ENCODE measurements around the gene GRIK3. TPM values are rescaled to one million over a fixed set of nuclear protein-coding genes. Genes with fewer than 3 reads are reported as not detected.

GRIK3 gene
- total and polyA plus RNA-seq, 4 experiments from 2014 or later, result not detected

- Mint-ChIP-seq H3K36me3 (no peaks in the 10 kb centered on the region), H3K27me3 (peaks cover 11 to 12% of the 10 kb centered on the region in 2 donors), H3K9me3 (peaks cover 0 to 2% (median 0%) of the 10 kb centered on the region in 8 donors), H3K27ac (no peak overlapping the region), H3K4me1 (no peaks in the 10 kb centered on the region), H3K4me3 (no peak overlapping the region)
- Histone ChIP-seq H3K27ac (ENCODE audit: low read depth, low read length) (no peak overlapping the region), H3K4me1 (ENCODE audit: insufficient read depth, low read length) (no peaks in the 10 kb centered on the region), H3K36me3 (ENCODE audit: insufficient read depth, low read length) (no peaks in the 10 kb centered on the region), H3K27me3 (ENCODE audit: insufficient read depth, low read length) (no peaks in the 10 kb centered on the region), H3K4me3 (ENCODE audit: low read length in 2 of 2) (no peak overlapping the region), H3K9me3 (ENCODE audit: control insufficient read depth in 1 of 2, low read length in 2 of 2) (no peaks in the 10 kb centered on the region)
- CTCF ChIA-PET (ENCODE audit: partially characterized antibody), result no interaction called here
- POLR2A ChIA-PET (ENCODE audit: partially characterized antibody), result no interaction called here
- intact Hi-C loops (cut with micrococcal nuclease), result no loop called here
- DNase-seq, result no peak
Observed at GRCh38 chr1:36752431-36752830, 281.9 kb downstream of the GRIK3 start.

GRCh38 chr1:36751525-36751924 is 282.8 kb downstream of the GRIK3 start:
- H3K27me3 Mint-ChIP-seq, result peaks cover 13 to 14% of the 10 kb centered on the region in 2 donors
- H3K27me3 ChIP-seq (ENCODE audit: insufficient read depth, low read length), result no peaks in the 10 kb centered on the region
- ChIA-PET POLR2A (ENCODE audit: partially characterized antibody) (no interaction called here), CTCF (ENCODE audit: partially characterized antibody) (no interaction called here)
- no peak overlapping the region for H3K27ac ChIP-seq (ENCODE audit: low read depth, low read length)
- intact Hi-C loops (cut with micrococcal nuclease), result no loop called here
- no peak overlapping the region for H3K4me3 ChIP-seq (ENCODE audit: low read length in 2 of 2)
- no peaks in the 10 kb centered on the region for H3K4me1 ChIP-seq (ENCODE audit: insufficient read depth, low read length)
- H3K27ac Mint-ChIP-seq, result no peak overlapping the region
- H3K9me3 Mint-ChIP-seq, result peaks cover 0 to 2% (median 0%) of the 10 kb centered on the region in 8 donors
- H3K4me3 Mint-ChIP-seq, result no peak overlapping the region
- no peaks in the 10 kb centered on the region for H3K9me3 ChIP-seq (ENCODE audit: control insufficient read depth in 1 of 2, low read length in 2 of 2)
- no peaks in the 10 kb centered on the region for H3K36me3 Mint-ChIP-seq
- H3K4me1 Mint-ChIP-seq, result no peaks in the 10 kb centered on the region
- no peak for DNase-seq
- no peaks in the 10 kb centered on the region for H3K36me3 ChIP-seq (ENCODE audit: insufficient read depth, low read length)

- ChIA-PET CTCF (ENCODE audit: partially characterized antibody) (no interaction called here), POLR2A (ENCODE audit: partially characterized antibody) (no interaction called here)
- H3K36me3 Mint-ChIP-seq, result no peaks in the 10 kb centered on the region
- Histone ChIP-seq H3K4me3 (ENCODE audit: low read length in 2 of 2) (no peak overlapping the region), H3K4me1 (ENCODE audit: insufficient read depth, low read length) (no peaks in the 10 kb centered on the region), H3K36me3 (ENCODE audit: insufficient read depth, low read length) (no peaks in the 10 kb centered on the region), H3K27ac (ENCODE audit: low read depth, low read length) (no peak overlapping the region), H3K9me3 (ENCODE audit: control insufficient read depth in 1 of 2, low read length in 2 of 2) (no peaks in the 10 kb centered on the region), H3K27me3 (ENCODE audit: insufficient read depth, low read length) (no peaks in the 10 kb centered on the region)
- intact Hi-C loops (cut with micrococcal nuclease), result no loop called here
- no peak for DNase-seq
- no peak overlapping the region for H3K4me3 Mint-ChIP-seq
- no peak overlapping the region for H3K27ac Mint-ChIP-seq
- peaks cover 0 to 2% (median 0%) of the 10 kb centered on the region in 8 donors for H3K9me3 Mint-ChIP-seq
- H3K4me1 Mint-ChIP-seq, result no peaks in the 10 kb centered on the region
- peaks cover 9 to 13% of the 10 kb centered on the region in 2 donors for H3K27me3 Mint-ChIP-seq
Observed at GRCh38 chr1:36748466-36748865, 285.8 kb downstream of the GRIK3 start.
